ENCODE measurements around the gene GPHB5.
"Not testable (repeated sequence)": the region's sequence is repeated elsewhere in the genome, so short reads cannot be mapped to it uniquely, and the experiment has no call there.

The GPHB5 gene

GRCh38 chr14:63318835-63319234 is at the start of gene GPHB5:
Gene GPHB5 (minus strand): TSS chr14:63318935. CDS start chr14:63317849, 1,086 bp downstream.
- no peak for DNase-seq

- no peak for DNase-seq
Observed at GRCh38 chr14:63367742-63368364, 49.1 kb upstream of the GPHB5 start.

- DNase-seq = no peak
Observed at GRCh38 chr14:63362389-63362819, 43.7 kb upstream of the GPHB5 start.

- no peak for DNase-seq
Observed at GRCh38 chr14:63361790-63362189, 43.1 kb upstream of the GPHB5 start.

GRCh38 chr14:63357841-63358240 is 39.1 kb upstream of the GPHB5 start:
- DNase-seq = no peak

GRCh38 chr14:63345826-63346225 is 27.1 kb upstream of the GPHB5 start:
- no peak for DNase-seq

GRCh38 chr14:63344336-63344735 is 25.6 kb upstream of the GPHB5 start:
- DNase-seq = no peak

GRCh38 chr14:63343878-63344277 is 25.1 kb upstream of the GPHB5 start:
- DNase-seq = no peak

- no peak for DNase-seq
Observed at GRCh38 chr14:63342371-63342770, 23.6 kb upstream of the GPHB5 start.

GRCh38 chr14:63328787-63329737 is 10.3 kb upstream of the GPHB5 start:
- no peak for DNase-seq

- no peak for DNase-seq
Observed at GRCh38 chr14:63326840-63327239, 8.1 kb upstream of the GPHB5 start.

GRCh38 chr14:63322897-63323573 is 4.3 kb upstream of the GPHB5 start:
- DNase-seq = no peak

GRCh38 chr14:63322472-63322871 is 3.7 kb upstream of the GPHB5 start:
- no peak for DNase-seq

GRCh38 chr14:63308723-63309317 is 9.9 kb downstream of the GPHB5 start:
- no peak for DNase-seq

GRCh38 chr14:63304429-63304828 is 14.3 kb downstream of the GPHB5 start:
- not testable (repeated sequence) for DNase-seq

- no peak for DNase-seq
Observed at GRCh38 chr14:63301891-63302534, 16.7 kb downstream of the GPHB5 start.

- DNase-seq = no peak
Observed at GRCh38 chr14:63300854-63301253, 17.9 kb downstream of the GPHB5 start.

- DNase-seq = no peak
Observed at GRCh38 chr14:63299351-63300110, 19.2 kb downstream of the GPHB5 start.

GRCh38 chr14:63297372-63298063 is 21.2 kb downstream of the GPHB5 start:
- DNase-seq = no peak

GRCh38 chr14:63296060-63296563 is 22.6 kb downstream of the GPHB5 start:
- DNase-seq = no peak

GRCh38 chr14:63295231-63295685 is 23.5 kb downstream of the GPHB5 start:
- DNase-seq = no peak

Measured in activated naive CD4-positive, alpha-beta T cell treated with Interleukin-2 at 50 U/mL for 16 hours (primary cell).